Measurements from ENCODE around the gene NCKAP5. TPM values are rescaled to one million over a fixed set of nuclear protein-coding genes. Genes with fewer than 3 reads are reported as not detected.

Gene NCKAP5
- total RNA-seq, 1 donor from 2014 or later: 0.26 TPM

- Histone ChIP-seq H3K4me3 (ENCODE audit: low read depth, low read length) (no peak overlapping the region), H3K27me3 (ENCODE audit: control insufficient read depth, insufficient read depth, low read length) (no peaks in the 10 kb centered on the region), H3K36me3 (ENCODE audit: control insufficient read depth, insufficient read depth, low read length) (no peaks in the 10 kb centered on the region)
- no peak for DNase-seq (ENCODE audit: low read depth)
- no peak for TF ChIP-seq CTCF (IDR thresholded peaks at IDR 0.05; ENCODE audit: insufficient read depth, low read length, severe bottlenecking)
- no peak for FAIRE-seq
These were observed 245.4 kb downstream of the NCKAP5 start for GRCh38 chr2:133322909-133323308.

GRCh38 chr2:133317178-133317577, 251.1 kb downstream of the NCKAP5 start:
- Histone ChIP-seq H3K36me3 (ENCODE audit: control insufficient read depth, insufficient read depth, low read length) (no peaks in the 10 kb centered on the region), H3K4me3 (ENCODE audit: low read depth, low read length) (no peak overlapping the region), H3K27me3 (ENCODE audit: control insufficient read depth, insufficient read depth, low read length) (no peaks in the 10 kb centered on the region)
- no peak for DNase-seq (ENCODE audit: low read depth)
- no peak for TF ChIP-seq CTCF (IDR thresholded peaks at IDR 0.05; ENCODE audit: insufficient read depth, low read length, severe bottlenecking)
- no peak for FAIRE-seq

- Histone ChIP-seq H3K4me3 (ENCODE audit: low read depth, low read length) (no peak overlapping the region), H3K36me3 (ENCODE audit: control insufficient read depth, insufficient read depth, low read length) (no peaks in the 10 kb centered on the region), H3K27me3 (ENCODE audit: control insufficient read depth, insufficient read depth, low read length) (no peaks in the 10 kb centered on the region)
- no peak for TF ChIP-seq CTCF (IDR thresholded peaks at IDR 0.05; ENCODE audit: insufficient read depth, low read length, severe bottlenecking)
- DNase-seq (ENCODE audit: low read depth) (no peak), FAIRE-seq (no peak)
These were observed 251.7 kb downstream of the NCKAP5 start for GRCh38 chr2:133316557-133316956.

GRCh38 chr2:133315280-133315679, 253.0 kb downstream of the NCKAP5 start:
- H3K36me3 ChIP-seq (ENCODE audit: control insufficient read depth, insufficient read depth, low read length): no peaks in the 10 kb centered on the region
- FAIRE-seq (no peak), DNase-seq (ENCODE audit: low read depth) (no peak)
- TF ChIP-seq CTCF (IDR thresholded peaks at IDR 0.05; ENCODE audit: insufficient read depth, low read length, severe bottlenecking): no peak
- H3K27me3 ChIP-seq (ENCODE audit: control insufficient read depth, insufficient read depth, low read length): no peaks in the 10 kb centered on the region
- no peak overlapping the region for H3K4me3 ChIP-seq (ENCODE audit: low read depth, low read length)

- H3K36me3 ChIP-seq (ENCODE audit: control insufficient read depth, insufficient read depth, low read length): no peaks in the 10 kb centered on the region
- H3K27me3 ChIP-seq (ENCODE audit: control insufficient read depth, insufficient read depth, low read length): no peaks in the 10 kb centered on the region
- FAIRE-seq (no peak), DNase-seq (ENCODE audit: low read depth) (no peak)
- H3K4me3 ChIP-seq (ENCODE audit: low read depth, low read length): no peak overlapping the region
- TF ChIP-seq CTCF (IDR thresholded peaks at IDR 0.05; ENCODE audit: insufficient read depth, low read length, severe bottlenecking): no peak
These were observed 253.5 kb downstream of the NCKAP5 start for GRCh38 chr2:133314795-133315194.

- Histone ChIP-seq H3K36me3 (ENCODE audit: control insufficient read depth, insufficient read depth, low read length) (no peaks in the 10 kb centered on the region), H3K4me3 (ENCODE audit: low read depth, low read length) (no peak overlapping the region), H3K27me3 (ENCODE audit: control insufficient read depth, insufficient read depth, low read length) (no peaks in the 10 kb centered on the region)
- DNase-seq (ENCODE audit: low read depth) (no peak), FAIRE-seq (no peak)
- TF ChIP-seq CTCF (IDR thresholded peaks at IDR 0.05; ENCODE audit: insufficient read depth, low read length, severe bottlenecking): no peak
These were observed 256.1 kb downstream of the NCKAP5 start for GRCh38 chr2:133312038-133312729.

All from bronchial epithelial cell (primary cell).